Ishikawa (cell line): ENCODE data around the gene TAX1BP1.

ENCODE experiments used
- CEBPB ChIP-seq: IDR thresholded peaks from 2 replicates; pipeline ENCODE4 v1.6.1; 2012
- CREB1 ChIP-seq: IDR thresholded peaks from 2 replicates; pipeline ENCODE4 v1.6.1; 2012; ENCODE audit warnings: low read depth
- EGR1 ChIP-seq: IDR thresholded peaks from 2 replicates; pipeline ENCODE4 v1.6.1; 2012
- EP300 ChIP-seq: IDR thresholded peaks from 2 replicates; pipeline ENCODE4 v1.6.1; 2012; ENCODE audit warnings: borderline replicate concordance
- FOXM1 ChIP-seq: IDR thresholded peaks from 2 replicates; pipeline ENCODE4 v1.6.1; 2012; ENCODE audit warnings: low read depth, borderline replicate concordance
- MAX ChIP-seq: IDR thresholded peaks from 2 replicates; pipeline ENCODE4 v1.6.1; 2012
- NFIC ChIP-seq: IDR thresholded peaks from 2 replicates; pipeline ENCODE4 v1.6.1; 2012
- RAD21 ChIP-seq: IDR thresholded peaks from 2 replicates; pipeline ENCODE4 v1.6.1; 2012; ENCODE audit warnings: low read depth
- REST ChIP-seq: IDR thresholded peaks from 2 replicates; pipeline ENCODE4 v1.6.1; 2012; ENCODE audit warnings: low read depth, mild to moderate bottlenecking
- TAF1 ChIP-seq: IDR thresholded peaks from 2 replicates; pipeline ENCODE4 v1.6.1; 2012; ENCODE audit warnings: low read depth, mild to moderate bottlenecking
- TCF12 ChIP-seq: IDR thresholded peaks from 2 replicates; pipeline ENCODE4 v1.6.1; 2012; ENCODE audit warnings: low read depth
- TEAD4 ChIP-seq: IDR thresholded peaks from 2 replicates; pipeline ENCODE4 v1.6.1; 2012
- USF1 ChIP-seq: IDR thresholded peaks from 2 replicates; pipeline ENCODE4 v1.6.1; 2012
- YY1 ChIP-seq: IDR thresholded peaks from 2 replicates; pipeline ENCODE4 v1.6.1; 2012; ENCODE audit warnings: low read depth
- ZBTB7A ChIP-seq: IDR thresholded peaks from 2 replicates; pipeline ENCODE4 v1.6.1; 2012; ENCODE audit warnings: low read depth

The TAX1BP1 gene

GRCh38 chr7:27699751-27700150 is 40.2 kb upstream of the TAX1BP1 start:
- TF ChIP-seq CREB1 (no peak), RAD21 (no peak), TEAD4 (no peak), FOXM1 (no peak), MAX (no peak), USF1 (no peak), NFIC (no peak), TAF1 (no peak), ZBTB7A (no peak), REST (no peak), YY1 (no peak), TCF12 (no peak), EGR1 (no peak), CEBPB (no peak), EP300 (no peak)

GRCh38 chr7:27700501-27700900 is 39.5 kb upstream of the TAX1BP1 start:
- TF ChIP-seq REST (no peak), EP300 (no peak), NFIC (no peak), YY1 (no peak), CREB1 (no peak), MAX (no peak), ZBTB7A (no peak), FOXM1 (no peak), CEBPB (no peak), USF1 (no peak), RAD21 (no peak), EGR1 (no peak), TCF12 (no peak), TAF1 (no peak), TEAD4 (no peak)

GRCh38 chr7:27703181-27703580 is 36.8 kb upstream of the TAX1BP1 start:
- TF ChIP-seq FOXM1 (no peak), NFIC (no peak), USF1 (no peak), MAX (no peak), EP300 (no peak), YY1 (no peak), CEBPB (no peak), TCF12 (no peak), TEAD4 (no peak), EGR1 (no peak), TAF1 (no peak), RAD21 (no peak), ZBTB7A (no peak)

- no peak for TF ChIP-seq TAF1
- TF ChIP-seq REST, result no peak
- TF ChIP-seq TEAD4, result no peak
- TF ChIP-seq EP300, result no peak
- no peak for TF ChIP-seq YY1
- no peak for TF ChIP-seq EGR1
- no peak for TF ChIP-seq CEBPB
- no peak for TF ChIP-seq RAD21
- TF ChIP-seq ZBTB7A, result no peak
- no peak for TF ChIP-seq TCF12
- no peak for TF ChIP-seq USF1
- no peak for TF ChIP-seq FOXM1
- TF ChIP-seq NFIC, result no peak
- TF ChIP-seq MAX, result no peak
- TF ChIP-seq CREB1, result no peak
These were observed 35.4 kb upstream of the TAX1BP1 start for GRCh38 chr7:27704422-27705199.
